K562 (cell line): ENCODE data around the gene MAP3K12. TPM values are rescaled to one million over a fixed set of nuclear protein-coding genes. Genes with fewer than 3 reads are reported as not detected.

Experiments
- BCL6 ChIP-seq: fragments of 250-450 bp; sonication (Bioruptor Pico); IDR thresholded peaks from 2 replicates; pipeline ENCODE4 v1.4.0; 2020
- CCNT2 ChIP-seq: IDR thresholded peaks from 2 replicates; pipeline ENCODE4 v1.6.1; 2011; ENCODE audit warnings: borderline replicate concordance, low read depth, mild to moderate bottlenecking, moderate library complexity, mixed read lengths, low read length; ENCODE audit not compliant: insufficient read length; ENCODE audit errors: extremely low read depth
- CEBPB ChIP-seq: fragments of 450-650 bp; IDR thresholded peaks from 2 replicates; pipeline ENCODE4 v1.6.1; 2016; ENCODE audit warnings: missing genetic modification characterization, missing compliant biosample characterization
- CHD4 ChIP-seq: fragments of 200-600 bp; sonication (generic); IDR thresholded peaks from 3 replicates; pipeline ENCODE4 v1.6.1; 2012; ENCODE audit warnings: low read depth, mild to moderate bottlenecking, mixed read lengths, low read length, inconsistent platforms; ENCODE audit not compliant: insufficient read depth, insufficient replicate concordance, poor library complexity, severe bottlenecking
- CREB1 ChIP-seq, 2 experiments: sonication (generic) in 1 of 2; formaldehyde crosslinking in 1 of 2; IDR thresholded peaks; 2 replicates each; pipeline versions ENCODE4 v1.6.1 to v1.8.0; 2012 to 2022; ENCODE audit warnings: inconsistent platforms in 1 of 2, mild to moderate bottlenecking in 1 of 2, missing genetic modification reagents in 1 of 2, moderate library complexity in 1 of 2
- CREM ChIP-seq: IDR thresholded peaks from 2 replicates; pipeline ENCODE4 v1.6.1; 2014; ENCODE audit warnings: antibody characterized with exemption, low read depth
- IRF9 ChIP-seq: fragments of 450-650 bp; IDR thresholded peaks from 2 replicates; pipeline ENCODE4 v1.6.1; 2016; ENCODE audit warnings: missing biosample characterization, missing genetic modification characterization
- KDM2B ChIP-seq: fragments of 250-450 bp; sonication (Bioruptor Pico); IDR thresholded peaks from 2 replicates; pipeline ENCODE4 v1.8.0; 2021; ENCODE audit warnings: mild to moderate bottlenecking, moderate library complexity
- MCM2 ChIP-seq: fragments of 450-650 bp; IDR thresholded peaks from 2 replicates; pipeline ENCODE4 v1.6.1; 2017; ENCODE audit warnings: low read depth, mild to moderate bottlenecking
- MLLT1 ChIP-seq, 2 experiments: fragments of 450-650 bp; IDR thresholded peaks; 2 replicates each; pipeline ENCODE4 v1.6.1; 2016
- POLR3A ChIP-seq: IDR thresholded peaks from 2 replicates; pipeline ENCODE4 v1.6.1; 2011; ENCODE audit warnings: borderline replicate concordance, mild to moderate bottlenecking, moderate library complexity; ENCODE audit not compliant: insufficient read length, insufficient read depth; ENCODE audit errors: extremely low read depth
- ZBTB12 ChIP-seq: fragments of 250-450 bp; sonication (Bioruptor Pico); IDR thresholded peaks from 2 replicates; pipeline ENCODE4 v1.4.0; 2020
- ZNF311 ChIP-seq: fragments of 250-450 bp; sonication (Bioruptor Pico); IDR thresholded peaks from 2 replicates; pipeline ENCODE4 v1.4.0; 2020; ENCODE audit warnings: mild to moderate bottlenecking, moderate library complexity
- ZNF347 ChIP-seq: fragments of 450-650 bp; formaldehyde crosslinking; IDR thresholded peaks from 2 replicates; pipeline ENCODE4 v1.4.0; 2020; ENCODE audit warnings: low read depth, mild to moderate bottlenecking, moderate library complexity
- ZNF589 ChIP-seq: fragments of 200-800 bp; sonication (Bioruptor generic); IDR thresholded peaks from 2 replicates; pipeline ENCODE4 v1.6.1; 2016; ENCODE audit warnings: low read depth, missing genetic modification characterization, missing compliant biosample characterization
- ZNF655 ChIP-seq: fragments of 250-450 bp; sonication (Bioruptor Pico); IDR thresholded peaks from 2 replicates; pipeline ENCODE4 v1.5.0; 2021
- ZNF766 ChIP-seq: fragments of 200-800 bp; sonication (Bioruptor generic); conservative IDR thresholded peaks from 2 replicates; pipeline ENCODE4 v1.6.1; 2016; ENCODE audit warnings: missing genetic modification characterization, missing compliant biosample characterization
- polyA plus RNA-seq, 8 experiments: library from polyadenylated mRNA; depleted of rRNA in 4 of 8; stranded (reverse) in 5 of 8; unstranded in 3 of 8; fragments of >200 nt; fragmentation: Nextera tagmentation in 2 of 8; fragmentation: Illumina TruSeq in 1 of 8; extraction: Ambion mirVana in 2 of 8; extraction: Trizol in 1 of 8; gene quantifications; 2 replicates each; pipeline versions ENCODE4 v1.2.1 to v1.2.3, GENCODE V29; 2011 to 2014; ENCODE audit warnings: inconsistent platforms in 1 of 8, missing spikeins in 1 of 8
- total RNA-seq, 7 experiments: library from RNA; depleted of rRNA in 6 of 7; stranded (reverse); fragments of >200 nt in 6 of 7; fragmentation: Illumina TruSeq in 2 of 7; extraction: Trizol in 2 of 7; gene quantifications; 2 replicates each; pipeline versions ENCODE4 v1.2.1 to v1.2.3, GENCODE V29; 2011 to 2021; ENCODE audit warnings: low replicate concordance in 1 of 7
- TF ChIP-seq, protein P1 (sequence below): sonication (generic); formaldehyde crosslinking; IDR thresholded peaks from 2 replicates; pipeline ENCODE4 v1.8.0; 2022; ENCODE audit warnings: missing genetic modification reagents, mild to moderate bottlenecking, borderline replicate concordance
- TF ChIP-seq, protein P2 (sequence below): fragments of 450-650 bp; IDR thresholded peaks from 2 replicates; pipeline ENCODE4 v1.6.1; 2016; ENCODE audit warnings: borderline replicate concordance

The MAP3K12 gene
- total and polyA plus RNA-seq, 9 of the 15 experiments (the other 6 are each of a cell fraction or from before 2014, with no cell fraction given): 0.10 to 2.4 (median 1.6) TPM

DNA sequence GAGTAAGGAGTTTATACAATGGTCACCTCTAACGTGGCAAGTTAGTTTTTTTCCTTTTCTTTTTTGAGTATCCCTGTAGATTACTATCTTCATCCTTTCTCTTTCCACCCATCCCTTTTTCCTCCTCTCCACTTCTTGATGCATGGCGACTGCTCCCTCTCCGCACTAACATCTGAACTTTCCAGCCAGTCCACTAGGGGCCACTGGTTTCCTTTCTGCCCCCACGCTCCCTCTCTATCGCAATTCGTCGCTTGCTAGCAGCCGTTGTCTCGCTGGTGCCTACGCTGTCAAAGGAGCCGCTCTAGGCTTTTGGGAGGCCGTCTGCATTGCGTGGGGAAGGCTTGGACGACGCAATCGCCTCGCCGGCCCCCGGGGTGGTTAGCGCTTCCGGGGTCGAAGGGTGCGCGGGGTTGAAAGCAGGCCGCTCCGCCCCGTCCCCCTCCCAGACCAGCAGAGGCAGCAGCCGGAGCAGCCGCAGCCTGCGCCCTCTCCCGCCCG is 47.5 kb downstream of the MAP3K12 start, which contains the start of gene PCBP2 (continued):
- peak; percentile 81 for TF ChIP-seq ZBTB12
- TF ChIP-seq ZNF311 (CRISPR knock-in tag): no peak
- no peak for TF ChIP-seq KDM2B (CRISPR knock-in tag)
- TF ChIP-seq, protein P1, sequence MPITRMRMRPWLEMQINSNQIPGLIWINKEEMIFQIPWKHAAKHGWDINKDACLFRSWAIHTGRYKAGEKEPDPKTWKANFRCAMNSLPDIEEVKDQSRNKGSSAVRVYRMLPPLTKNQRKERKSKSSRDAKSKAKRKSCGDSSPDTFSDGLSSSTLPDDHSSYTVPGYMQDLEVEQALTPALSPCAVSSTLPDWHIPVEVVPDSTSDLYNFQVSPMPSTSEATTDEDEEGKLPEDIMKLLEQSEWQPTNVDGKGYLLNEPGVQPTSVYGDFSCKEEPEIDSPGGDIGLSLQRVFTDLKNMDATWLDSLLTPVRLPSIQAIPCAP: no peak
- TF ChIP-seq, protein P2, sequence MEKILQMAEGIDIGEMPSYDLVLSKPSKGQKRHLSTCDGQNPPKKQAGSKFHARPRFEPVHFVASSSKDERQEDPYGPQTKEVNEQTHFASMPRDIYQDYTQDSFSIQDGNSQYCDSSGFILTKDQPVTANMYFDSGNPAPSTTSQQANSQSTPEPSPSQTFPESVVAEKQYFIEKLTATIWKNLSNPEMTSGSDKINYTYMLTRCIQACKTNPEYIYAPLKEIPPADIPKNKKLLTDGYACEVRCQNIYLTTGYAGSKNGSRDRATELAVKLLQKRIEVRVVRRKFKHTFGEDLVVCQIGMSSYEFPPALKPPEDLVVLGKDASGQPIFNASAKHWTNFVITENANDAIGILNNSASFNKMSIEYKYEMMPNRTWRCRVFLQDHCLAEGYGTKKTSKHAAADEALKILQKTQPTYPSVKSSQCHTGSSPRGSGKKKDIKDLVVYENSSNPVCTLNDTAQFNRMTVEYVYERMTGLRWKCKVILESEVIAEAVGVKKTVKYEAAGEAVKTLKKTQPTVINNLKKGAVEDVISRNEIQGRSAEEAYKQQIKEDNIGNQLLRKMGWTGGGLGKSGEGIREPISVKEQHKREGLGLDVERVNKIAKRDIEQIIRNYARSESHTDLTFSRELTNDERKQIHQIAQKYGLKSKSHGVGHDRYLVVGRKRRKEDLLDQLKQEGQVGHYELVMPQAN: peak; percentile 56; the same call in 1 of the 2 replicates
- no peak for TF ChIP-seq POLR3A
- TF ChIP-seq CHD4: no peak
- TF ChIP-seq ZNF655: no peak
- no peak for TF ChIP-seq ZNF766 (CRISPR knock-in tag)
- TF ChIP-seq CREB1 (IDR thresholded peaks at IDR 0.05): peak; percentile 94
- peak; percentile 95 for TF ChIP-seq CREB1 (CRISPR knock-in tag; IDR thresholded peaks at IDR 0.05)
- TF ChIP-seq MCM2: no peak
- peak; percentile 86 for TF ChIP-seq CCNT2
- peak; percentile 98 for TF ChIP-seq CREM
- TF ChIP-seq BCL6 (CRISPR knock-in tag): no peak
- peak; percentile 82 for TF ChIP-seq CEBPB (tag)
- no peak for TF ChIP-seq ZNF347 (CRISPR knock-in tag)
- TF ChIP-seq MLLT1 (IDR thresholded peaks at IDR 0.05): peak; percentile 34 to 93; a peak in 2 of 4 replicates
- TF ChIP-seq IRF9 (tag): 0 out of 2 replicates have a peak, but pooled peaks have one; percentile 48
- TF ChIP-seq ZNF589 (CRISPR knock-in tag): no peak
